Fibroblast of peridontal ligament (primary cell): ENCODE measurements around the gene KCND2.
"Not testable (repeated sequence)": the region's sequence is repeated elsewhere in the genome, so short reads cannot be mapped to it uniquely, and the experiment has no call there.

Source experiments
- DNase-seq: peaks from one replicate; pipeline ENCODE4 v3.0.0-alpha.2; 2010; ENCODE audit errors: extremely low read depth

The KCND2 gene

DNA sequence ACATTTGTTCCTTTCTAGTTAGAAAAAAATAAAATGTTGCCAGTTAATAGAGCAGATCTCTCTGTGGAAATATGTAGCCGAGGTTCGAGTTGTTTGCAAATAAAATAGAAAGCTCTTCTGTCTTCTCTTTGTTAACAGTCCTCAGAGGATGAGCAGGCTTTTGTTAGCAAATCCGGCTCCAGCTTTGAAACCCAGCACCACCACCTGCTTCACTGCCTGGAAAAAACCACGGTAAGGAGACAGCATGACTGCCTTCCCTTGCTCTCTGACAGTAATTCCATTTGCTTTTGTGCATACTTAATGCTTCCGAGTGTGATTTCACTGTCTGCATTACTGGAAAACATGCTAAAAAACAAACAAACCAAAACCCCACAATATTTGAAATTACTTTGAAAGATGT is 469.4 kb downstream of the KCND2 start:
- DNase-seq, result no peak

DNA sequence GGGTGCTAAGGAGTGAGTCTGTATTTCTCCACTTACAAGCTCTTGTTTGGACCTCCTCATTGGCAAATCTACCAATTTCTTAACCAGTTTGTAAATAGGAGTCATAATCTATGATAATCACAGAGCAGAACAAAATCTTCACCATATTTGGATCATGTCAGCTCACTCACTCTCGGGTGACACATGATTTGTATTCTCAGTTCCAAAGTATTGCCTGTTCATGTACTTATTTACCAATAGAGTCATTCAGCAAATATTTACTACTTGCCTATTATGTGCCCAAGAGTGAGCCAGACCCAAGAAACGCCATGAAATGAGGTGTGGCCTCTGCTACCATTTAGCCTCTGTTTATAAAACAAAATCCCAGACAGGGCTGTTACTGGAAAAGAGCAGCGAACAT is 470.2 kb downstream of the KCND2 start:
- DNase-seq, result no peak

DNA sequence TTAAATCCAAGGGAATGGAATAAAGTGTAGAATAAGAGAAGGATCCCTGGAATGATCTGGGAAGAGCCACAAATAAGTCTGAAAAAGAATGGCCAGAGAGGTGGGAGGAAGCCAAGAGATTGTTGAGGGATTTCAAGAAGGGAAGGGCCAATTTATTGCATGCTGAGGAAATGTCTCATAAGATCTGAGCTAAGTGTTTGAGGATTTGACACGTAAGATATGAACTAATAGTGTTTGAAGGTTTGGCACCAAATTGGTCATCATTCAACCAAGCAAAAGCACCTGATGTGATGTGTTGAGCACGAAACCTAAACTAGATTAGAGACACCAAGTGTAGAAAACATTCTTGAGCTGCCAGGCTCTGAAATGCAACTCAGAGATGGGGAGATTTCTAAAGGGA is 487.1 kb downstream of the KCND2 start:
- no peak for DNase-seq

DNA sequence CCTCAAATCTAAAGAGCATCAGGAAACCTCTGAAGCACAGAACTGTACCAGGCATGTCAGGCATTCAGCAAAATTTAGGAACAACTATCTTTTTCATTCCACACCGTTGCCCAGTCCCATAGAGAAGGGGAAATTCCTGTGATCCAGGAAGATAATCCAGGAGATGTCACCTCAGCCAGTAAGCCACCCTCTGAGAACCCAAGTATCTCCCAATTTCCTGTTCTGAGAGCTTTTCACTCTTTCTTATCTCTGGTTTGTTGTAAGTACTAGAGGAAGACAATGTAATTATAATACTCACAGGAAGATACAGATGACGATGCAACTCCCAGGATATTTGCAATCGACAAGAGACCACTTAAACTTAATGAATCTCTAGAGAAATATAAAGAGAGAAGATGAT is 487.9 kb downstream of the KCND2 start:
- DNase-seq, result no peak

DNA sequence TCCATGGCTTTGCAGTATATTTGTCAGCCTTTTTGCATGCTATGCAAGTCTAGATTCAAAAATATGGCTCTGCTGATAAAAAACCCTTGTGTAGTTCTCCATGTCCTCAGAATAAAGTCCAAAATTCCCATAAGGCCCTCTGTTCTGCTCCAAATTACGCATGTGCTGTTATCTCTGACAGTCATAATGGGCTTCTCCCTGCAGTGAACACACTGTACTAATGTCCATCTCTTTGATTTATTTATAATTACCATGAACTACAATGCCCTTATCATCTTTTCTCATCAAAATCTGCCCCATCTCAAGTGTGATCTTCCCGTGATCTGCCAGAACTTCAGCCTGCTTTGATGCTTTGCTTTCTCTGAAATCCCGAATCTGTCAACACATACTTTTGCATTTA is 497.2 kb downstream of the KCND2 start:
- DNase-seq, result no peak

DNA sequence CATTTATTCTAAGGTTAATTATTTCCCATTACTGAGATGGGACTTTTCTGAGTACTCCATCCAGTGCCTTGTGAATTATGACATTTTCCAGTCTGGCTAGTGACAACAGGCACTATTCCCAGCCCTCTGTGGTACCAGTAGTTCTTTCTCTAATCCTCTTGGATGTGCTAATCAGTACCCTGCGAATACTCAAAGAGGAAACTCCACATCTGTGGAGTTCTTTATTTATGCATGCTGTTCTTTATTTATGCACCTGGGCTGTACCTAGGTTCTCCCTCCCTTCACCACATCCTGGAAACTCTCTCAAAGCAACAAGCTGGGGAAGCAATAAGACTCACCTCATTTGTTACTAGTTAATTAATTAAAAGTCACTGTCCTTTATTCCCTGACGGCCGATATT is 501.5 kb downstream of the KCND2 start:
- DNase-seq, result no peak

DNA sequence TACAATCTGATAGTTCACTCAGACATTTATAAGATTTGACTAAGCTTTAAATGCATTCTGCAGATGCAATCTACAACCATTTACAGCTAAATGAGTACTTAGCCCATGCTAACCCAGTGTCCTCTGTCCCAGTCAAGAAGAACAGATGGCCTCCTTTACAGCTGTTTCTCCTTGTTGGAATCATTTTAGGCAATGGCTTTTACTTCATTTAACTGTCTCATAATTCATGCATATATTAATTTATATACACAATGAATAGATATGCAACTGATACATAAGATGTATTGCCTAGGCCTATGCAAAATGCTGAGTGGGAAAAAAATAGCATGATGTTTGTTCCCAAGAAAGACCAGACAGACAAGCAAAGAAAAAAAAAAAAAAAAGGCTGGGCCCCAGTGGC is 502.8 kb downstream of the KCND2 start:
- no peak for DNase-seq

DNA sequence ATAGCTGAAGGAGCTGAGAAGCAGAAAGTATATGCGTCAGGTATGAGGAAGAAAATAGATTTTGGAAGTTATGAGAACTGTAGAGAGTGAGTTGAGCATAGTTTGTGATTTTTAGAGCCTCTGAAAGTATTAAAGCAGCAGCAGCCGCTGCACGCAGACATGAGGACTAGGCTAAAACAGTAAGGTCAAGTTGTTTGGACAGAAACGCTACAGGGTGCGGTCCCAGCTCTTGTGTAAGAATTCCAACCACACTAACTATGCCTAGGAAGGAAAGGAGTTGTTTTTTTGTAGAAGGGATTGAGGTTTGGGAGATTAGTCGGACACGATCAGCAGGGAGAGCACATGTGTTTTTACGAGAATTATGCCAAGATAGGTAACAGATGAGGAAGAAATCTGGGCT is 506.1 kb downstream of the KCND2 start:
- DNase-seq, result not testable (repeated sequence)

DNA sequence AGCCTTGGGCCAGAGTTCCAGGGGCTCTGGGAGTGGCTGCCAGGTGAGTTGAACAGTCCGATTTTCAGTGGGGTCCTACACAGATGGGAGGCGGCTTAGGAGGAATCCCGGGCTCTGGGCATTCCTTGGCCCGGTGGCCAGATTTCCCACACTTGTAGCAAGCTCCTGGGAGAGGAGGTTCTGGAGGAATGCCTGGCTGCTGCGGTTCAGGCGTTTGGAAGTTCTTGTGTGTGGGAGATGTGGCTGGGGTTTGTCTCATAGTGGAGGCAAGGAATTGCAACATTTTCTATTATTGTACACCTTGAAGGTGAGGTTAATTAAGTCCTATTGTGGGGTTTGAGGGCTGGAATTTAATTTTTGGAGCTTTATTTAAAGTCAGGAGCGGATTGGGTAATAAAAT is 507.5 kb downstream of the KCND2 start:
- DNase-seq, result not testable (repeated sequence)

DNA sequence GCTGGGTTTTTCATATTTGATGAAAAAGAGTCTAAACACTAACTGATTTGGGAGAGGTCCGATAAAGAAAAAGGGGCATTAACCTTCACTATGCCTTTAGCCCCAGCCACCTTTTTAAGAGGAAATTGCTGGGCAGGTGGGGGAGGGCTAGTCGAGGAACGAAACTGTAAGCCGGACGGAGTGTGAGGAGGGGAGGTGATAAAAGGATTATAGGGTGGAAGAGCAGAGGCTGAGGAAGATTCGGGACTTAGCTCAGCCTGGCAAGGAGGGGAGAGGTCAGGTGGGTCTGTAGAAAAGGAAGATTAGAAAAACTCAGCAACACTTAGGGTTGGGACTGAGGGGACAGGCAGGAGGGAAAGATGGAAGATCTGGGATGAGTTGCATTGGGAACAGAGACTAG is 508.0 kb downstream of the KCND2 start:
- DNase-seq, result no peak

DNA sequence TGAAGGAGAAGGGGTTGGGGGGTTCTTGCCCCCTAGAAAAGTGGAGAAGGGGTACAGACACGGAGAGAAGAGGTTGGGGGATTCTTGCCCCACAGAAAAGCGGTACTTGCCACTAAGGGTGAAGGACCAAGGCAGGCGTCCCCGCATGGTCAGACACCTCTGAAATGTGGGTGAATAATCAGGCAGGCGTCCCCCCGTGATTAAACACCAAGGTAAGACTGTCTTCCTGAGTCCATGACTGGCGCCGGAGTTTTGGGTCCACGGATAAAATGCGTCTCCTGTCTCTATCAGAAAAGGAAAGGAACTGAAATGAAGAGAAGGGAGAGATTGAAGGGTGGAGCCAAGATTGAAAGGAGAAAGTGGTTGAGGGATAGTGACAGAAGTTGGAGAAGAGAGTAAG is 508.9 kb downstream of the KCND2 start:
- DNase-seq, result not testable (repeated sequence)

DNA sequence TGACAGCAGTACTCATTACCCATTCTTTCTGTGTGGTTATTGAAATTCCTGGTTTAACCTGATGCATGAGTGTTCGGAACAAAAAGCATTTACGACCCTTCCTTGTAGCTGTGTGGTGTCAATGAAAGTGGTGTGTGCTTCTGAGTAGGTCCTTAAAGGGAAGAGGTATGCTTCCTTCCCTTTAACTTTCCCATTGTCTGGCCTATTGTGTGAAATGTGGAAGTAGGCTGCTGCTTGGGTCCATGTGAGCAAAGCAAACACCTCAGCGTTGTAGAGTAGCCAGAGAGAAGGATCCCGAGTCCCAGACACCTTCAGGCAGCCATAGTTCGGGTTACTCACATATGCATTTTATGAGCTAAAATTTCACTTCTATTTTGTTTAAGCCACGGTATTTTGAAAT is 510.3 kb downstream of the KCND2 start:
- no peak for DNase-seq

DNA sequence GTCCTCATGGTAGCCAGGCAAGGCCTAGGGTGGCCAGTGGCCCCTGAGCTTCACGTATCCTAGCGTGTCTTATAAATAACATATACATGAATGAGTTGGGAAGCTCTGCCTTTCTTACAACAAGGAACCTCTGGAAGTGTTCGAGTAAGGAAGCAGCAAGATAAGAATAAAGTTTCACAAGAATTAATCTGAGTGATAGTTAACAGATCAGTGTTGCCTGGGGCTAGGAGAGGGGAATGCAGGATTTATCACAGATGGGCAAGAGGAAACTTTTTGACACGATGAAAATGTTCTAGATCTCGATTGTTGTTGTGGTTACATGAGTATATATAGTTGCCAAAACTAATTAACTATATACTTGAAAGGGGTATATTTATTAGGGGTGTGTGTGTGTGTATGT is 510.7 kb downstream of the KCND2 start:
- DNase-seq, result no peak

DNA sequence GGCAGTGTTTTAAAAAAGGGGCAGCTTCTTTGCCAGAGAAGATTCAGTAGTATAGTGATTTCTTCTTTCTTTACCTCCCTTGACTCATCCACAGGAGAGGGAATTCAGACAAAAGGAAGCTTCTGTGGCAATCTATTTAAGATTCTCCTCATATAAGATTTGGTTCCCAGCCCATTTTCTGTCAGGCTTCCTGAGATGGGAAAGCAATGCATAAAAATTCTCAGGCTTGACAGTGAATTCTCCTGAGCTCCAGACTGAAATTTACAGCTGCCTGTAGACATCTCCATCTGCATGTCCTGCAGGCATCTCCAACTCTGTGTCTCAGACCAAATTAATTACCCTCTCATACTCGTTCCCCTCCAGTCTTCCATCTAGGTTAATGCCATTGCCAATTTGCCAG is 512.1 kb downstream of the KCND2 start:
- no peak for DNase-seq

DNA sequence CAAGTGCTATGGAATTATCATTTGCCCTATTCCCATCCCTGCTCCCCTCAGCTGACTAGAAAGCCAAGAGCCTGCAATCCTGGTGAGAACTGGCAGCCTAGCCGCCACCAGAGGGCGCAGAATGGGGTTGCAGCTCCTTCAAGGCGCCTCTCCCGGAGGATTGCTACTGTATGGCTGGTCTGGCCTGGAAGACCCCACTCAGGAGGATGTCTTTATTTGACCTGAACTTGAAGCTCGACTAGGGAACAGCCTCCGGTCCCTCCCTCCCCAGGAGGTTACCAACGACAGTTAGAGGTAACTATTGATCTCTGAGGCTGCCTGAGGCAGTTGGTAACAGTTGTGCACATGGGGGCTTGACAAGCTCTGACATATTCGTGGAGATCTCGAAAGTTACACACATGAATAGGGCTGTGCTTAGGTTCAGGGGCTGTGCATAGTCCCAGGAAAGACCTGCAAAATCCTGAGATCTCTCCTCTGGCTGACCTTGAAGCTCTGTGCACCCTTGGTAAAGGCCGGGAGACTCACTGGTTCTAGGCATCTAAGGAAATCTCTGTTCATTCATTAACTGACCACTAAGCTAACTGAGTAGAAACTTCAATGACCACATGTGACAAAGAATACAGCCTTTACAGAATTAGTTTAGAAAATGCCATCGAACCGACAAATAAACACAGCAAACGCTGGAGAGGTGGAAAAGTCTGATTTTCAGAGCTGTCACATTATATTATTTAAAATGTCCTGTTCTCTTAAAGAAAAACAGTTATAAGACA is 519.3 kb downstream of the KCND2 start:
- DNase-seq, result peak; percentile 63

DNA sequence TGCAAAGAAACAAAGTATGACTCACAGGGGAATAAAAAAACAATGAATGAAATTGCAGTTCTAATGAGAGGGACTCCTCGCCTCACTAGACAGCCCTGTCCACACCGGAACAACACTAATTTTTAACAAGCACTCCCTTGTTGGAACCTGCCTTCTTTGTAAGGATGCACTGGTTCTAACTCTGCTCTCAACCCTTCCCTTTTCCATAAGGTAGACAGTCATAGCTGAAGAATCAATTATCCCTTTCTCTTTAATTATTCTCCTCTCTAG is 519.8 kb downstream of the KCND2 start:
- no peak for DNase-seq

DNA sequence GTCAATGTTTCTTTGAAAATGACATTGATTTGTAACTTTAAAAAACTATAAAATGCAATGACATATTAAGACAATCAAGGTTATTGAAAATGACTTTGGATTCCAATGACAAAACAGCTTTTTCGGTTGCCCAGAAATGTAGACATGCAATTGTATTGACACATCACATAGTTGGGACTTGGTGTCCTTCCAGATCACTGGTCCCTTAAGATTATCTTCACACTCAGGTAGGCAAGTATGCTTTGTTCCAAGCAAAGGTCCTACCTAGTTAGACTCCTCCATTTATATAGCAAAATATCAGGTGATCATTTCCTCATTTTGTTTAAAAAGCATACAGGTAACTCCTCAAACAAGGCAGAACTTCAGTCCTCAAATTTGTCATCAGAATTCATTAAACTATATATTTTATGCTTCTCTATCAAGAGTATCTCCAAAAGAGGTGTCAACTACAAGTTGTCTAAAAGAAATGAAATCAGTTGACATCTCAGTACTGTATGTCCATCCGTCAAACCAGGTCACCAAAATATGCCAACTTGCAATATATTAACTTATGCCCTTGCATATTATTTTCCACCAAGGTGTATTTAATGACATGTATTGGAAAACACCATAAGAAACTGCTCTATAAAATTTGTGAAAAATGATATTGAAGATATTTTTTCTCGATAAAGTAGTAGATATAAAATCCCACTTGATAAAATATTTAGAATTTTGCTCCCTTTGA is 520.4 kb downstream of the KCND2 start:
- no peak for DNase-seq

DNA sequence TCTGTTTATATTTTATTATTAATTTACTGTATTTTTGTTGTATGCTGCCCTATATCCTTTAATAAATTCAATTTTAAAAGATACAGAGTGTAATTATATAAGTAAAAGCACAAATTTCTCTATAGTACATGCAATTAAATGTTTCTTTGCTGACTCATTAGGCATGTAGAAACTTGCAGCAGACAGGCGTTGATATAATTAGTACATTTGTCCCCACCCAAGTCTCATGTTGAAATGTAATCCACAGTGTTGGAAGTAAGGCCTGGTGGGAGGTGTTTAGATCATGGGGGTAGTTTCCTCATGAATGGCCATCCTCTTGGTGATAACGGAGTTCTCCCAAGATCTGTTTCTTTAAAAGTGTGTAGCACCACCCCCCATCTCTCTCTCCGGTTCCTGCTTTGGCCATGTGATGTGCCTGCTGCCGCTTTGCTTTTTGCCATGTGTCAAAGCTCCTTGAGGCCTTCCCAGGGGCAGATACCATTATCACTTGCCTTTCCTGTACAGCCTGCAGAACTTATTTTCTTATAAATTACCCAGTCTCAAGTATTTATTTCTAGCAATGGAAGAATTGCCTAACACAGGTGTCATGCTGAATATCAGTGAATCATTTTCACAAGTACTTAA is 521.2 kb downstream of the KCND2 start:
- DNase-seq, result no peak

DNA sequence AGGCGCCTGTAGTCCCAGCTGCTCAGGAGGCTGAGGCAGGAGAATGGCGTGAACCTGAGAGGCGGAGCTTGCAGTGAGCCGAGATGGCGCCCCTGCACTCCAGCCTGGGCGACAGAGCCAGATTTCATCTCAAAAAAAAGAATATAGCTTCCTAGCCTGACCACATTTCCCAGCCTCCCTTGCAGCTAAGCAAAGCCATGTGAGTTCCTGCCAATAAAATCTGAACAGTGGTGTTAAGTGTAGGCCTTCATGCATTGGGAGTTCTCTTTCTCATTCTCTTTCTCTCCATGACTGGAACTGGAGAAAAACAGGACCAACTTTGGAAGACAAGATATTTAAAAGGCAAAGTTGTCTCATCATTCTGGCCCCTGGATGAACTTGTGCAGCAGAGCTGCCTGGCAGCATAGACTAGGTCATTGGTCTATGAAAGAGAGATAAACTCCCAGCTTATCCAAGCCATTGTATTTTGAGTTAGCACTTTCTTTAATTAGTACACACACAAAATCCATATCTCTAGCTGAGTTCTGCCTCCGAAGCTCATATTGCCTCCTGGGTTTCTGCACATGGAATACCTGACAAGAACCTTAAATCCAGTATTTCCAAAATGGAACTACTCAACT is 524.2 kb downstream of the KCND2 start:
- no peak for DNase-seq

DNA sequence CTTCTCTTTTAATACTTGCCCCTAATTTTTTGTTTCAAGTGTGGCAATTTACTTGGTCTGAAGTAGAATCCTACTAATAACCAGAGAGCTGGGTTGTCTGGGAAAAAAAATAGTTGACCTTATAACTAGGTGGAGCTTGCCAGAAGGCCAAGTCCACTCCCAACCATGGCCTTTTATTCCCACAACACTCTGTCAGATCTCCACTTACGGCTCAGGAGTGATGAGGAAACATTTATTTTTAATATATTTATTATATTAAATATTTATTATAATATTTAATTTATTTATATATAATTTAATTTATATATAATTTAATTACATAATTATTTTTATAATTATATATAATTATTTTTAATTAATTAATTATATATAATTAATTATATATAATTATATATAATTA is 526.2 kb downstream of the KCND2 start:
- DNase-seq, result no peak
